ENCODE data around the gene CBX1.

CBX1 gene

GRCh38 chr17:48144231-48144630, 43.0 kb upstream of the CBX1 start:
- no peak overlapping the region for H3K4me3 ChIP-seq (ENCODE audit: low read depth, low read length)
- no peak for TF ChIP-seq CTCF (IDR thresholded peaks at IDR 0.05; ENCODE audit: borderline replicate concordance, insufficient read depth, low read depth, low read length)

- TF ChIP-seq CTCF (IDR thresholded peaks at IDR 0.05; ENCODE audit: borderline replicate concordance, insufficient read depth, low read depth, low read length): no peak
- no peak overlapping the region for H3K4me3 ChIP-seq (ENCODE audit: low read depth, low read length)
Measured at GRCh38 chr17:48143629-48144028, 42.4 kb upstream of the CBX1 start.

GRCh38 chr17:48139944-48140343, 38.7 kb upstream of the CBX1 start:
- no peak overlapping the region for H3K4me3 ChIP-seq (ENCODE audit: low read depth, low read length)
- TF ChIP-seq CTCF (IDR thresholded peaks at IDR 0.05; ENCODE audit: borderline replicate concordance, insufficient read depth, low read depth, low read length): no peak

- H3K4me3 ChIP-seq (ENCODE audit: low read depth, low read length): no peak overlapping the region
- TF ChIP-seq CTCF (IDR thresholded peaks at IDR 0.05; ENCODE audit: borderline replicate concordance, insufficient read depth, low read depth, low read length): no peak
Measured at GRCh38 chr17:48137656-48138055, 36.4 kb upstream of the CBX1 start.

- H3K4me3 ChIP-seq (ENCODE audit: low read depth, low read length): no peak overlapping the region
- TF ChIP-seq CTCF (IDR thresholded peaks at IDR 0.05; ENCODE audit: borderline replicate concordance, insufficient read depth, low read depth, low read length): peak; percentile 36; the same call in 1 of the 2 replicates
Measured at GRCh38 chr17:48134912-48135480, 33.7 kb upstream of the CBX1 start.

- no peak for TF ChIP-seq CTCF (IDR thresholded peaks at IDR 0.05; ENCODE audit: borderline replicate concordance, insufficient read depth, low read depth, low read length)
- H3K4me3 ChIP-seq (ENCODE audit: low read depth, low read length): no peak overlapping the region
Measured at GRCh38 chr17:48132385-48132784, 31.1 kb upstream of the CBX1 start.

GRCh38 chr17:48131216-48131824, 30.0 kb upstream of the CBX1 start:
- H3K4me3 ChIP-seq (ENCODE audit: low read depth, low read length): no peak overlapping the region
- TF ChIP-seq CTCF (IDR thresholded peaks at IDR 0.05; ENCODE audit: borderline replicate concordance, insufficient read depth, low read depth, low read length): peak; percentile 77
